Natural killer cell (primary cell): Measurements from ENCODE around the gene CERKL. TPM values are rescaled to one million over a fixed set of nuclear protein-coding genes. Genes with fewer than 3 reads are reported as not detected.

Experiments used
- ATAC-seq, 3 donors: fragments of 150-1000 bp in 2 of 3; fragments of 200-7000 bp in 1 of 3; cut with Tn5 transposase; 1 replicate in 1 of 3; 2 replicates in 2 of 3; pipeline ENCODE4 v1.10.0; 2021; ENCODE audit warnings: mild to moderate bottlenecking in 2 of 3, moderate library complexity in 2 of 3
- DNase-seq, 2 donors: peaks; one replicate each; pipeline versions ENCODE4 v3.0.0 to v3.0.0-alpha.2; 2013 to 2021; ENCODE audit warnings: mixed read lengths in 1 of 2
- H3K27ac ChIP-seq: one replicate; pipeline ENCODE4 v1.5.1; 2013; ENCODE audit warnings: mild to moderate bottlenecking, low read length
- H3K27me3 ChIP-seq: one replicate; pipeline ENCODE4 v1.6.1; 2013; ENCODE audit warnings: low read length; ENCODE audit not compliant: control insufficient read depth, insufficient read depth
- H3K36me3 ChIP-seq: one replicate; pipeline ENCODE4 v1.6.1; 2013; ENCODE audit warnings: low read length; ENCODE audit not compliant: control insufficient read depth, insufficient read depth
- H3K4me1 ChIP-seq: one replicate; pipeline ENCODE4 v1.6.1; 2013; ENCODE audit warnings: low read length; ENCODE audit not compliant: control insufficient read depth, insufficient read depth
- H3K4me3 ChIP-seq: one replicate; pipeline ENCODE4 v1.5.1; 2013; ENCODE audit warnings: low read length
- H3K9me3 ChIP-seq: one replicate; pipeline ENCODE4 v1.6.1; 2013; ENCODE audit warnings: low read length; ENCODE audit not compliant: control insufficient read depth, insufficient read depth
- H3K27ac Mint-ChIP-seq, 2 donors: one replicate each; pipeline ENCODE4 v1.8.0; 2022; ENCODE audit warnings: mild to moderate bottlenecking in 2 of 2, mixed read lengths in 2 of 2, moderate library complexity in 1 of 2
- H3K27me3 Mint-ChIP-seq, 2 donors: one replicate each; pipeline ENCODE4 v1.8.0; 2022; ENCODE audit warnings: low read depth in 2 of 2, mixed read lengths in 2 of 2
- H3K36me3 Mint-ChIP-seq: one replicate; pipeline ENCODE4 v1.8.0; 2022; ENCODE audit warnings: mixed read lengths
- H3K4me1 Mint-ChIP-seq, 2 donors: one replicate each; pipeline ENCODE4 v1.8.0; 2022; ENCODE audit warnings: mixed read lengths in 2 of 2
- H3K4me3 Mint-ChIP-seq: one replicate; pipeline ENCODE4 v1.8.0; 2022; ENCODE audit warnings: mild to moderate bottlenecking, moderate library complexity, mixed read lengths
- H3K9me3 Mint-ChIP-seq, 2 donors: one replicate each; pipeline ENCODE4 v1.8.0; 2022; ENCODE audit warnings: mixed read lengths in 2 of 2
- whole genome bisulfite sequencing: methylation state at CpG from one replicate; pipeline ENCODE4 v1.1.7; 2013; ENCODE audit warnings: missing lambda C conversion rate; ENCODE audit not compliant: insufficient coverage; 5-methylcytosine and 5-hydroxymethylcytosine counted together
- intact Hi-C: fragments of 100-400 bp; cut with micrococcal nuclease; formaldehyde crosslinking; loops from one replicate; pipeline ENCODE4 v1.14.2; 2022
- total RNA-seq, 4 donors: library from RNA; stranded (reverse); fragments of 120-200 nt in 1 of 4; gene quantifications; one replicate each; pipeline versions ENCODE4 v1.2.3 to v1.2.4, GENCODE V29; 2013 to 2022
- TF ChIP-seq, protein P1 (sequence below): fragments of 200-600 bp; IDR thresholded peaks from one replicate; pipeline ENCODE4 v1.8.0; 2022; ENCODE audit warnings: antibody characterized with exemption

CERKL gene
- total RNA-seq, 3 donors from 2014 or later (not counting 1 experiment from before 2014, with no cell fraction given), result not detected

DNA sequence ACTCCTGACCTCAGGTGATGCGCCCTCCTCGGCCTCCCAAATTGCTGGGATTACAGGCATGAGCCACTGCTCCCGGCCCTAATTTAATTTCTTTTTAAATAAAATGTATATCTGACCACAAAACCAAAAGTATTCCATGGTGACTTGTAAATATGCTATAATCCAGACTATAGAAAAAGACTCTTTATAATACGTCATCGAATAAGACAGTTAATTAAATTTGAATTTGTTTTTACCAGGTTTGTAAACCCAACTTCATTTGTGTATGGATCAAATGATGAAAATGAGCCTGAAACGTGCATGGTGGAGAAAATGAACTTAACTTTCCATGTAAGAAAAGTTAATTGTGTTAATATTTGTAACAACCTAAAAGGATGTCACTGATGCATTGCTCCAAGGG is 129.8 kb downstream of the CERKL start:
- 93% methylated on average over 4 of the region's 6 CpGs for WGBS
- H3K27ac Mint-ChIP-seq, result peak overlapping the region; percentile 51 to 72
- no peak overlapping the region for H3K4me3 Mint-ChIP-seq
- H3K27me3 Mint-ChIP-seq, result no peaks in the 10 kb centered on the region
- TF ChIP-seq, protein P1, sequence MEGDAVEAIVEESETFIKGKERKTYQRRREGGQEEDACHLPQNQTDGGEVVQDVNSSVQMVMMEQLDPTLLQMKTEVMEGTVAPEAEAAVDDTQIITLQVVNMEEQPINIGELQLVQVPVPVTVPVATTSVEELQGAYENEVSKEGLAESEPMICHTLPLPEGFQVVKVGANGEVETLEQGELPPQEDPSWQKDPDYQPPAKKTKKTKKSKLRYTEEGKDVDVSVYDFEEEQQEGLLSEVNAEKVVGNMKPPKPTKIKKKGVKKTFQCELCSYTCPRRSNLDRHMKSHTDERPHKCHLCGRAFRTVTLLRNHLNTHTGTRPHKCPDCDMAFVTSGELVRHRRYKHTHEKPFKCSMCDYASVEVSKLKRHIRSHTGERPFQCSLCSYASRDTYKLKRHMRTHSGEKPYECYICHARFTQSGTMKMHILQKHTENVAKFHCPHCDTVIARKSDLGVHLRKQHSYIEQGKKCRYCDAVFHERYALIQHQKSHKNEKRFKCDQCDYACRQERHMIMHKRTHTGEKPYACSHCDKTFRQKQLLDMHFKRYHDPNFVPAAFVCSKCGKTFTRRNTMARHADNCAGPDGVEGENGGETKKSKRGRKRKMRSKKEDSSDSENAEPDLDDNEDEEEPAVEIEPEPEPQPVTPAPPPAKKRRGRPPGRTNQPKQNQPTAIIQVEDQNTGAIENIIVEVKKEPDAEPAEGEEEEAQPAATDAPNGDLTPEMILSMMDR, result no peak
- H3K36me3 ChIP-seq, result peaks cover 99% of the 10 kb centered on the region
- peaks cover 0 to 4% of the 10 kb centered on the region in 2 donors for H3K4me1 Mint-ChIP-seq
- H3K9me3 Mint-ChIP-seq, result no peaks in the 10 kb centered on the region
- H3K27ac ChIP-seq, result no peak overlapping the region
- intact Hi-C loops, result no loop called here
- H3K27me3 ChIP-seq, result no peaks in the 10 kb centered on the region
- H3K4me1 ChIP-seq, result no peaks in the 10 kb centered on the region
- H3K4me3 ChIP-seq, result no peak overlapping the region
- H3K9me3 ChIP-seq, result no peaks in the 10 kb centered on the region
- ATAC-seq (no peak), DNase-seq (no peak)
- H3K36me3 Mint-ChIP-seq, result peaks cover 16% of the 10 kb centered on the region

DNA sequence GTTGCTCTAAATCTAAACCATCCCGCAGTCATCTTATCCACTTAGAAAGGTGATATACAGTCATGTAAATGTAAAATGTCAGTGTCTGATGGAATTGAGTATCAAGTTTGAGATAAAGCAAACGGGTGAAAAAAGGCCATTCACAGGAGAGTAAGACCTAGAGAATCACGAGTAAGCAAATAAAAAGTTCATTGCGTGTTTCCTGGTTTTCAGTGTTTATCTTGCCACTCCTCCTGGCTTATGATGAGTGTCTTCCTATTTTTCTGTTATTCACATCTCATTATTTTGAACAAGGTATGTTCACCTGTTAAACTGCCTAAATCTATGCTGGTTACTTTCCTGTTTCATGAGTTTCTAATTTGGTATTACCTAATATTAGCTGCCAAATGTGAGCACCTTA is 130.9 kb downstream of the CERKL start:
- peak overlapping the region; percentile 64 to 72 for H3K27ac Mint-ChIP-seq
- TF ChIP-seq, protein P1, result no peak

DNA sequence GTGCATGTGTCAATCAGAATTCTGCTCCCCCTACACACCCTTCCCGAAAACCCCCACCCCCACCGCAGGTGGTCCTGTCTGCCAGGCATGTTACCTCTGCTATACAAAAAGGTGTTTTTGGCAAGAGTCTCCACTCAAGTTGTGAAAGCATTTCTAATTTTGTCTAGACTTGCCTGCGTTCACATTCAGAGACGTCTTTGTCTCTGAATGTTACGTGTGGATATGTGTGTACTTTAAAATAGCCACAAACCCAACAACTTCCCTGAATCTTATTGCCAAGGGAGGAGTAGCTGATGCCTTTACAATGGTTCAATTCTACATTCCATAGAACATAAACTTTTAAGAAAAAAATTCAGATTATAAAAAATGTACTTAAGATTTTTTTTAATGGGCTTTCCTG is 133.1 kb downstream of the CERKL start:
- WGBS, result 95% methylated on average over 2 of the region's 5 CpGs
- Mint-ChIP-seq H3K27me3 (no peaks in the 10 kb centered on the region), H3K27ac (no peak overlapping the region), H3K4me3 (no peak overlapping the region), H3K9me3 (no peaks in the 10 kb centered on the region), H3K36me3 (peaks cover 16% of the 10 kb centered on the region), H3K4me1 (peaks cover 0 to 4% of the 10 kb centered on the region in 2 donors)
- no peak for ATAC-seq
- Histone ChIP-seq H3K4me3 (no peak overlapping the region), H3K9me3 (no peaks in the 10 kb centered on the region), H3K27me3 (no peaks in the 10 kb centered on the region), H3K36me3 (peaks cover 99% of the 10 kb centered on the region), H3K4me1 (no peaks in the 10 kb centered on the region), H3K27ac (no peak overlapping the region)
- TF ChIP-seq, protein P1, result no peak
- intact Hi-C loops, result no loop called here
- no peak for DNase-seq

More for the DNA sequence above, 130.9 kb downstream of the CERKL start:
- Histone ChIP-seq H3K36me3 (peaks cover 99% of the 10 kb centered on the region), H3K4me1 (no peaks in the 10 kb centered on the region), H3K27ac (no peak overlapping the region), H3K27me3 (no peaks in the 10 kb centered on the region), H3K4me3 (no peak overlapping the region), H3K9me3 (no peaks in the 10 kb centered on the region)
- H3K4me3 Mint-ChIP-seq, result no peak overlapping the region
- peaks cover 0 to 4% of the 10 kb centered on the region in 2 donors for H3K4me1 Mint-ChIP-seq
- ATAC-seq, result no peak
- H3K9me3 Mint-ChIP-seq, result no peaks in the 10 kb centered on the region
- no peaks in the 10 kb centered on the region for H3K27me3 Mint-ChIP-seq
- intact Hi-C loops, result no loop called here
- DNase-seq, result no peak
- peaks cover 16% of the 10 kb centered on the region for H3K36me3 Mint-ChIP-seq
- WGBS, result 92% methylated on average over 3 of the region's 4 CpGs

DNA sequence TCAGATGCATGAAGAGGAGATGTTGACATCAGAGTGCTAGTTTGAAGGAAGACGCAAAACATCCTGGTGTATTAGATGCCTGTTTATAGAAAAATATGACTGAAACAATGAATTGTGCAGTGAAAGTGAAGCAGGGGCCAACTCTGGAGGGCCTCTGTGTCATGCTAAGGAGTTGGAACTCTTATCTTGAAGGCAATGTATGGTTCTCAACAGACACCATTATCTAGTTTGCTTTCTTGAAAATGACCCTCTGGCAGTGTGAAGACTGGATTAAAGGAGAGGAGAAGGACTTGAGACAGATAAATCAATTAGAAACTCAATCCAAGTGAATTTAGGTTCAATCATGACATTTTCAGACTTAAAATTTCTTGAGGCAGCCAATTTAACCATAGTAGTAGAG is 136.7 kb downstream of the CERKL start:
- TF ChIP-seq, protein P1, result no peak
- H3K4me1 ChIP-seq, result peaks cover 6% of the 10 kb centered on the region
- H3K27me3 Mint-ChIP-seq, result no peaks in the 10 kb centered on the region
- ATAC-seq, result no peak
- intact Hi-C loops, result no loop called here
- no peaks in the 10 kb centered on the region for H3K9me3 Mint-ChIP-seq
- peaks cover under 1% of the 10 kb centered on the region for H3K36me3 Mint-ChIP-seq
- no peak overlapping the region for H3K4me3 Mint-ChIP-seq
- H3K27me3 ChIP-seq, result no peaks in the 10 kb centered on the region
- H3K27ac ChIP-seq, result no peak overlapping the region
- peak overlapping the region; percentile 24 to 46 for H3K27ac Mint-ChIP-seq
- no peak overlapping the region for H3K4me3 ChIP-seq
- H3K4me1 Mint-ChIP-seq, result peaks cover 23 to 27% of the 10 kb centered on the region in 2 donors
- no peaks in the 10 kb centered on the region for H3K9me3 ChIP-seq
- no peak for DNase-seq
- H3K36me3 ChIP-seq, result peaks cover 91% of the 10 kb centered on the region
- 97% methylated on average over 1 of the region's 1 CpG for WGBS
